Karpas-422 (cell line): ENCODE measurements around the gene FAM216A. TPM values are rescaled to one million over a fixed set of nuclear protein-coding genes. Genes with fewer than 3 reads are reported as not detected.
"Not testable (repeated sequence)": the region's sequence is repeated elsewhere in the genome, so short reads cannot be mapped to it uniquely, and the experiment has no call there.

Experiments
- DNase-seq: peaks from one replicate; pipeline ENCODE4 v3.0.0-alpha.2; 2015
- H2AFZ ChIP-seq: fragments of 200-600 bp; sonication (generic); 2 replicates; pipeline ENCODE4 v1.6.1; 2014; ENCODE audit warnings: antibody characterized with exemption, low read length, mixed read lengths
- H3K27ac ChIP-seq: fragments of 200-600 bp; sonication (generic); 2 replicates; pipeline ENCODE4 v1.5.1; 2014; ENCODE audit warnings: mild to moderate bottlenecking, low read length, moderate library complexity
- H3K27me3 ChIP-seq: fragments of 200-600 bp; sonication (generic); 2 replicates; pipeline ENCODE4 v1.6.1; 2014; ENCODE audit warnings: low read length, mixed read lengths
- H3K36me3 ChIP-seq: fragments of 200-600 bp; sonication (generic); 2 replicates; pipeline ENCODE4 v1.6.1; 2014; ENCODE audit warnings: low read length, mixed read lengths; ENCODE audit not compliant: insufficient read depth
- H3K4me1 ChIP-seq: fragments of 200-600 bp; sonication (generic); 2 replicates; pipeline ENCODE4 v1.6.1; 2014; ENCODE audit warnings: mild to moderate bottlenecking, low read length, mixed read lengths
- H3K4me2 ChIP-seq: fragments of 200-600 bp; sonication (generic); 2 replicates; pipeline ENCODE4 v1.6.1; 2014; ENCODE audit warnings: low read length, low read depth, mild to moderate bottlenecking; ENCODE audit not compliant: poor library complexity, severe bottlenecking
- H3K4me3 ChIP-seq: fragments of 200-600 bp; sonication (generic); 2 replicates; pipeline ENCODE4 v1.5.1; 2014; ENCODE audit warnings: mild to moderate bottlenecking, antibody characterized with exemption, low read length, mixed read lengths
- H3K79me2 ChIP-seq: fragments of 200-600 bp; sonication (generic); 2 replicates; pipeline ENCODE4 v1.6.1; 2014; ENCODE audit warnings: mild to moderate bottlenecking, low read length, mixed read lengths
- H3K9ac ChIP-seq: fragments of 200-600 bp; sonication (generic); 2 replicates; pipeline ENCODE4 v1.6.0; 2014; ENCODE audit warnings: low read length
- H3K9me2 ChIP-seq: fragments of 200-600 bp; sonication (generic), shearing (Covaris generic); replicated peaks from 2 replicates; pipeline ENCODE4 v1.6.0; 2014; ENCODE audit warnings: mild to moderate bottlenecking, low read length, moderate library complexity; ENCODE audit not compliant: insufficient read depth
- H3K9me3 ChIP-seq: fragments of 300-700, 200-600 bp; sonication (generic); 2 replicates; pipeline ENCODE4 v1.6.1; 2014; ENCODE audit warnings: low read length, mixed read lengths
- H4K20me1 ChIP-seq: fragments of 200-600 bp; sonication (generic); 2 replicates; pipeline ENCODE4 v1.6.1; 2014; ENCODE audit warnings: mild to moderate bottlenecking, antibody characterized with exemption, low read length, low read depth; ENCODE audit not compliant: insufficient read depth
- total RNA-seq: library from RNA; depleted of rRNA; stranded (reverse); fragments of >200 nt; shearing (Covaris generic); gene quantifications from 2 replicates; pipeline ENCODE4 v1.2.3, GENCODE V29; 2014; ENCODE audit warnings: low replicate concordance

FAM216A gene
- total RNA-seq, 1 experiment from 2014 or later, result 59.9 TPM

- not testable (repeated sequence) for H3K27me3 ChIP-seq, H3K4me2 ChIP-seq, H3K9me2 ChIP-seq, H3K9me3 ChIP-seq, H3K4me3 ChIP-seq, H2AFZ ChIP-seq, H4K20me1 ChIP-seq, DNase-seq, H3K36me3 ChIP-seq, H3K27ac ChIP-seq
- H3K9ac ChIP-seq, result peak overlapping the region; percentile 83; the same call in 1 of the 2 replicates
- H3K79me2 ChIP-seq, result peaks cover 78% of the 10 kb centered on the region
- peaks cover 28% of the 10 kb centered on the region for H3K4me1 ChIP-seq
These were observed 2.9 kb upstream of the FAM216A start for GRCh38 chr12:110465765-110466164.

GRCh38 chr12:110466791-110467190 lies 1.9 kb upstream of the FAM216A start:
- H3K4me1 ChIP-seq, result peaks cover 28% of the 10 kb centered on the region
- 0 out of 2 replicates have a peak, but pooled peaks cover 5% of the 10 kb centered on the region for H4K20me1 ChIP-seq
- H3K4me2 ChIP-seq, result peak overlapping the region; percentile 96
- DNase-seq, result peak; percentile 60
- H3K9me3 ChIP-seq, result no peaks in the 10 kb centered on the region
- H3K27me3 ChIP-seq, result no peaks in the 10 kb centered on the region
- H3K36me3 ChIP-seq, result 0 out of 2 replicates have a peak, but pooled peaks cover 4% of the 10 kb centered on the region
- peak overlapping the region; percentile 69 for H3K27ac ChIP-seq
- peaks cover 83% of the 10 kb centered on the region for H3K79me2 ChIP-seq
- H3K9ac ChIP-seq, result peak overlapping the region; percentile 83
- no peak overlapping the region for H2AFZ ChIP-seq
- no peaks in the 10 kb centered on the region for H3K9me2 ChIP-seq
- H3K4me3 ChIP-seq, result peak overlapping the region; percentile 90

- Histone ChIP-seq H3K79me2 (peaks cover 85% of the 10 kb centered on the region), H3K4me3 (peak overlapping the region; percentile 90), H3K27me3 (no peaks in the 10 kb centered on the region), H3K4me1 (peaks cover 36% of the 10 kb centered on the region), H3K27ac (peak overlapping the region; percentile 69), H3K9ac (peak overlapping the region; percentile 83), H4K20me1 (0 out of 2 replicates have a peak, but pooled peaks cover 5% of the 10 kb centered on the region), H3K4me2 (peak overlapping the region; percentile 96), H2AFZ (no peak overlapping the region), H3K36me3 (0 out of 2 replicates have a peak, but pooled peaks cover 4% of the 10 kb centered on the region), H3K9me3 (no peaks in the 10 kb centered on the region), H3K9me2 (no peaks in the 10 kb centered on the region)
- DNase-seq, result no peak
These were observed 815 bp upstream of the FAM216A start for GRCh38 chr12:110467847-110468213.

- H4K20me1 ChIP-seq, result no peaks in the 10 kb centered on the region
- H3K9me3 ChIP-seq, result no peaks in the 10 kb centered on the region
These were observed 6.8 kb downstream of the FAM216A start for GRCh38 chr12:110475426-110475825.

GRCh38 chr12:110498984-110499706 lies 30.5 kb downstream of the FAM216A start:
- Histone ChIP-seq H3K4me2 (peak overlapping the region; percentile 77), H3K9ac (peak overlapping the region; percentile 92), H3K79me2 (peaks cover 59% of the 10 kb centered on the region), H3K27me3 (no peaks in the 10 kb centered on the region), H3K27ac (peak overlapping the region; percentile 66; the same call in 1 of the 2 replicates), H2AFZ (no peak overlapping the region), H3K36me3 (peaks cover 30% of the 10 kb centered on the region; the same call in 1 of the 2 replicates), H3K9me2 (no peaks in the 10 kb centered on the region), H3K4me1 (peaks cover 26% of the 10 kb centered on the region), H3K4me3 (peak overlapping the region; percentile 95; the same call in 1 of the 2 replicates), H4K20me1 (no peaks in the 10 kb centered on the region), H3K9me3 (no peaks in the 10 kb centered on the region)
- no peak for DNase-seq

More at GRCh38 chr12:110475426-110475825, 6.8 kb downstream of the FAM216A start:
- Histone ChIP-seq H2AFZ (no peak overlapping the region), H3K27ac (no peak overlapping the region), H3K4me3 (no peak overlapping the region), H3K4me1 (peaks cover 20% of the 10 kb centered on the region), H3K9me2 (no peaks in the 10 kb centered on the region), H3K36me3 (peaks cover 15% of the 10 kb centered on the region), H3K4me2 (no peak overlapping the region), H3K9ac (no peak overlapping the region), H3K27me3 (no peaks in the 10 kb centered on the region), H3K79me2 (peaks cover 46% of the 10 kb centered on the region)
- DNase-seq, result no peak

GRCh38 chr12:110501399-110501751 lies 32.7 kb downstream of the FAM216A start:
- H3K4me2 ChIP-seq, result peak overlapping the region; percentile 77
- peak; percentile 80 for DNase-seq
- peaks cover 52% of the 10 kb centered on the region for H3K79me2 ChIP-seq
- H3K9me2 ChIP-seq, result no peaks in the 10 kb centered on the region
- H3K27me3 ChIP-seq, result no peaks in the 10 kb centered on the region
- H3K4me1 ChIP-seq, result peaks cover 26% of the 10 kb centered on the region
- no peak overlapping the region; the same call in 1 of the 2 replicates for H2AFZ ChIP-seq
- no peaks in the 10 kb centered on the region for H4K20me1 ChIP-seq
- H3K4me3 ChIP-seq, result peak overlapping the region; percentile 95
- H3K9me3 ChIP-seq, result no peaks in the 10 kb centered on the region
- peak overlapping the region; percentile 66 for H3K27ac ChIP-seq
- peaks cover 19% of the 10 kb centered on the region; the same call in 1 of the 2 replicates for H3K36me3 ChIP-seq
- H3K9ac ChIP-seq, result peak overlapping the region; percentile 92

GRCh38 chr12:110501752-110502738 lies 33.4 kb downstream of the FAM216A start, which contains the start of the genes RAD9B and VPS29:
Gene RAD9B (plus strand): TSS chr12:110502331. CDS start chr12:110502338, 7 bp downstream.
Gene VPS29 (minus strand): TSS chr12:110502111. CDS start chr12:110502051, 60 bp downstream.
- H4K20me1 ChIP-seq, result no peaks in the 10 kb centered on the region
- H3K4me2 ChIP-seq, result peak within 1 kb of the TSS; percentile 77
- peaks cover 46% of the 10 kb centered on the region for H3K79me2 ChIP-seq
- H3K36me3 ChIP-seq, result peaks cover 14% of the 10 kb centered on the region; the same call in 1 of the 2 replicates
- H3K27ac ChIP-seq, result peak within 1 kb of the TSS; percentile 66
- H3K9me3 ChIP-seq, result no peaks in the 10 kb centered on the region
- H3K9me2 ChIP-seq, result no peaks in the 10 kb centered on the region
- no peaks in the 10 kb centered on the region for H3K27me3 ChIP-seq
- H3K4me3 ChIP-seq, result peak within 1 kb of the TSS; percentile 95
- H2AFZ ChIP-seq, result peak within 1 kb of the TSS; percentile 98
- H3K9ac ChIP-seq, result peak within 1 kb of the TSS; percentile 92
- DNase-seq, result peak; percentile 100
- H3K4me1 ChIP-seq, result peaks cover 26% of the 10 kb centered on the region
